GM23248 (cell line): Measurements from ENCODE around the gene HIBADH.

Experiments
- EZH2 ChIP-seq: fragments of 200-600 bp; sonication (generic); IDR thresholded peaks from 2 replicates; pipeline ENCODE4 v1.6.1; 2018; ENCODE audit warnings: antibody characterized with exemption, mild to moderate bottlenecking; ENCODE audit not compliant: insufficient read depth, poor library complexity, severe bottlenecking
- EZH2phosphoT487 ChIP-seq: fragments of 200-600 bp; sonication (generic); IDR thresholded peaks from 2 replicates; pipeline ENCODE4 v1.6.1; 2018; ENCODE audit warnings: antibody characterized with exemption, moderate library complexity, mild to moderate bottlenecking, low read depth; ENCODE audit not compliant: insufficient read depth

DNA sequence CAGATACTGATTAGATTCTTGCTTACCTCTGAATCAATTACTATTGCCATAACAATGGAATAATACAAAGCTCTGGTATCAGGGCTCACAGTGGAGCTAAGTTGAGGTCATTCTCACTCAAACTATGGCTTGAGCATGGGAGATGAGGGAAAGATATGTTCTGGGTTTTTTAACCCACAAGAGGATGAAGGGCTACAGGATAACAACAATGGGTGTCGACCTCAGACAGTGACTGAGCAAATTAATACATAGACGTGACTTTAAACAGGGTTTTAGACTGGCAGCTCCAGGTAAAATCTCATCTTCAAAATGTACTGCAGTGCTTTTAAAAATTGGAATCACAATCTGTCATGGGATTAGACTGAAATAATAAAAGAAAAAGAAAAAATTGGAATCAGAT, 7.5 kb upstream of the HIBADH start:
- TF ChIP-seq EZH2phosphoT487 = no peak
- no peak for TF ChIP-seq EZH2
